Measurements from ENCODE around the gene CCNB2.

GRCh38 chr15:59074607-59075006, 30.3 kb upstream of the CCNB2 start:
- TF ChIP-seq CTCF (conservative IDR thresholded peaks at IDR 0.05; ENCODE audit: low read depth, low read length) (no peak), EZH2 (IDR thresholded peaks at IDR 0.05; ENCODE audit: borderline replicate concordance, low read depth, low read length, poor library complexity, severe bottlenecking) (no peak)
